SK-N-SH (cell line): ENCODE results near the gene NPRL2. TPM values are rescaled to one million over a fixed set of nuclear protein-coding genes. Genes with fewer than 3 reads are reported as not detected.
A peak's percentile ranks its signal among the peaks of the same experiment; 100 is the strongest.

Source experiments
- CTCF ChIA-PET: fragments of 300-600, 350-600 bp; formaldehyde crosslinking; extraction: SDS; loops from one replicate; lab custom pipeline; 2021; lab: Yijun Ruan, JAX
- POLR2A ChIA-PET: fragments of 350-600 bp; sonication (Branson Sonifier 250); formaldehyde crosslinking; extraction: SDS; loops from one replicate; lab custom pipeline; 2020; ENCODE audit warnings: antibody characterized with exemption, inconsistent platforms; lab: Yijun Ruan, JAX
- DNase-seq: peaks from one replicate; pipeline ENCODE4 v3.0.0; 2012
- H2AFZ ChIP-seq: fragments of 200-600 bp; sonication (generic); 2 replicates; pipeline ENCODE4 v1.8.1; 2016; ENCODE audit warnings: antibody characterized with exemption, mild to moderate bottlenecking, low read depth
- H3F3A ChIP-seq: fragments of 200-600 bp; sonication (generic); replicated peaks from 2 replicates; pipeline ENCODE3; 2016; ENCODE audit warnings: antibody characterized with exemption, mild to moderate bottlenecking; ENCODE audit not compliant: insufficient read depth
- H3K27ac ChIP-seq, 2 experiments: fragments of 200-500 bp in 1 of 2; fragments of 200-600 bp in 1 of 2; sonication (Bioruptor generic) in 1 of 2; sonication (generic), shearing (Covaris generic) in 1 of 2; 2 replicates each; pipeline versions ENCODE4 v1.5.1 to v1.6.1; 2014 to 2016; ENCODE audit warnings: low read depth in 2 of 2, inconsistent platforms in 1 of 2, low read length in 1 of 2, mild to moderate bottlenecking in 1 of 2, mixed read lengths in 1 of 2
- H3K27me3 ChIP-seq: fragments of 200-600 bp; sonication (generic), shearing (Covaris generic); 2 replicates; pipeline ENCODE4 v1.6.1; 2016; ENCODE audit warnings: mixed run types; ENCODE audit not compliant: insufficient read depth
- H3K36me3 ChIP-seq, 2 experiments: fragments of 200-500 bp in 1 of 2; fragments of 200-600 bp in 1 of 2; sonication (Bioruptor generic) in 1 of 2; sonication (generic) in 1 of 2; replicated peaks in 1 of 2; 2 replicates each; pipeline versions ENCODE3 to v1.5.1; 2014 to 2016; ENCODE audit warnings: low read length in 1 of 2, mild to moderate bottlenecking in 1 of 2; ENCODE audit not compliant: insufficient read depth in 2 of 2, control insufficient read depth in 1 of 2
- H3K4me1 ChIP-seq, 2 experiments: fragments of 200-500 bp in 1 of 2; fragments of 200-600 bp in 1 of 2; sonication (Bioruptor generic) in 1 of 2; sonication (generic), shearing (Covaris generic) in 1 of 2; 2 replicates each; pipeline versions ENCODE4 v1.5.1 to v1.6.1; 2014 to 2016; ENCODE audit warnings: low read depth in 1 of 2, low read length in 1 of 2, mixed run types in 1 of 2; ENCODE audit not compliant: insufficient read depth in 2 of 2, control insufficient read depth in 1 of 2
- H3K4me2 ChIP-seq: fragments of 200-600 bp; sonication (generic), shearing (Covaris generic); 2 replicates; pipeline ENCODE4 v1.6.1; 2017; ENCODE audit warnings: mixed run types
- H3K4me3 ChIP-seq, 2 experiments: fragments of 200-500 bp in 1 of 2; fragments of 200-600 bp in 1 of 2; sonication (Bioruptor generic) in 1 of 2; sonication (generic), shearing (Covaris generic) in 1 of 2; 2 replicates each; pipeline versions ENCODE4 v1.5.1 to v1.8.1; 2014 to 2016; ENCODE audit warnings: low read depth in 2 of 2, inconsistent platforms in 1 of 2, low read length in 1 of 2, mild to moderate bottlenecking in 1 of 2, mixed read lengths in 1 of 2, moderate library complexity in 1 of 2
- H3K79me2 ChIP-seq: fragments of 200-600 bp; sonication (generic); 2 replicates; pipeline ENCODE4 v1.8.1; 2017; ENCODE audit warnings: mild to moderate bottlenecking; ENCODE audit not compliant: insufficient read depth
- H3K9ac ChIP-seq: fragments of 200-600 bp; sonication (generic); 2 replicates; pipeline ENCODE4 v1.6.1; 2017; ENCODE audit warnings: mixed run types
- H3K9me2 ChIP-seq: fragments of 200-600 bp; sonication (generic); 2 replicates; pipeline ENCODE4 v1.6.1; 2017; ENCODE audit warnings: mixed run types
- H3K9me3 ChIP-seq: fragments of 200-600 bp; sonication (generic); 2 replicates; pipeline ENCODE4 v1.6.1; 2017; ENCODE audit warnings: mixed run types, mild to moderate bottlenecking, moderate library complexity
- H4K20me1 ChIP-seq: fragments of 200-600 bp; sonication (generic); 2 replicates; pipeline ENCODE4 v1.6.1; 2017; ENCODE audit warnings: mild to moderate bottlenecking, mixed run types; ENCODE audit not compliant: insufficient read depth
- ELF1 ChIP-seq: IDR thresholded peaks from 2 replicates; pipeline ENCODE4 v1.4.0; 2012
- EP300 ChIP-seq, 2 experiments: IDR thresholded peaks; 2 replicates each; pipeline versions ENCODE4 v1.4.0 to v1.6.1; 2012; ENCODE audit warnings: borderline replicate concordance in 1 of 2, low read depth in 1 of 2, low read length in 1 of 2
- FOSL2 ChIP-seq: IDR thresholded peaks from 2 replicates; pipeline ENCODE4 v1.4.0; 2012; ENCODE audit warnings: low read depth, mild to moderate bottlenecking, moderate library complexity, borderline replicate concordance
- FOXJ3 ChIP-seq: sonication (generic); formaldehyde crosslinking; IDR thresholded peaks from 2 replicates; pipeline ENCODE4 v1.5.1; 2020; ENCODE audit warnings: mild to moderate bottlenecking, missing genetic modification reagents
- FOXM1 ChIP-seq: IDR thresholded peaks from 2 replicates; pipeline ENCODE4 v1.4.0; 2012; ENCODE audit warnings: low read depth, mild to moderate bottlenecking
- GATA2 ChIP-seq: sonication (generic); formaldehyde crosslinking; IDR thresholded peaks from 2 replicates; pipeline ENCODE4 v1.5.0; 2020; ENCODE audit warnings: mild to moderate bottlenecking, missing genetic modification reagents
- JUND ChIP-seq: IDR thresholded peaks from 2 replicates; pipeline ENCODE4 v1.4.0; 2012
- MEF2A ChIP-seq: IDR thresholded peaks from 2 replicates; pipeline ENCODE4 v1.4.0; 2012; ENCODE audit warnings: low read depth, borderline replicate concordance
- MXI1 ChIP-seq: IDR thresholded peaks from 2 replicates; pipeline ENCODE4 v1.6.1; 2012; ENCODE audit warnings: mild to moderate bottlenecking, low read depth, low read length, improper control_type of control experiment
- NRF1 ChIP-seq: IDR thresholded peaks from 2 replicates; pipeline ENCODE4 v1.6.1; 2012; ENCODE audit warnings: low read depth, mild to moderate bottlenecking, low read length
- POLR2AphosphoS5 ChIP-seq: IDR thresholded peaks from 2 replicates; pipeline ENCODE4 v1.6.1; 2012; ENCODE audit warnings: low read depth, low read length
- RAD21 ChIP-seq: IDR thresholded peaks from 2 replicates; pipeline ENCODE4 v1.6.1; 2012; ENCODE audit warnings: mild to moderate bottlenecking, low read length
- RCOR1 ChIP-seq: fragments of 150-350 bp; IDR thresholded peaks from 2 replicates; pipeline ENCODE4 v1.6.1; 2017; ENCODE audit warnings: antibody characterized with exemption, low read length
- RFX5 ChIP-seq: IDR thresholded peaks from 2 replicates; pipeline ENCODE4 v1.6.1; 2012; ENCODE audit warnings: mild to moderate bottlenecking, improper control_type of control experiment, low read length
- RXRA ChIP-seq: IDR thresholded peaks from 2 replicates; pipeline ENCODE4 v1.4.0; 2012; ENCODE audit warnings: low read depth, mild to moderate bottlenecking, borderline replicate concordance
- WGBS: methylation state at CpG from one replicate; pipeline ENCODE4 v1.1.6; 2017; ENCODE audit warnings: low lambda C conversion rate; 5-methylcytosine and 5-hydroxymethylcytosine counted together
- polyA plus RNA-seq, 3 experiments: library from polyadenylated mRNA; depleted of rRNA; stranded (reverse); fragments of >200 nt; gene quantifications; 2 replicates each; pipeline ENCODE4 v1.2.3, GENCODE V29; 2012
- TF ChIP-seq, protein P1 (sequence below): fragments of 150-350 bp; IDR thresholded peaks from 2 replicates; pipeline ENCODE4 v1.6.1; 2017; ENCODE audit warnings: antibody characterized with exemption, low read length, low read depth, borderline replicate concordance
- TF ChIP-seq, protein P2 (sequence below): IDR thresholded peaks from 2 replicates; pipeline ENCODE4; 2012
- TF ChIP-seq, protein P3 (sequence below): IDR thresholded peaks from 2 replicates; pipeline ENCODE4 v1.4.0; 2012; ENCODE audit warnings: low read depth, borderline replicate concordance
- TF ChIP-seq, protein P4 (sequence below): fragments of 200-600 bp; sonication (generic); IDR thresholded peaks from 2 replicates; pipeline ENCODE4 v1.6.1; 2017; ENCODE audit warnings: antibody characterized with exemption, mild to moderate bottlenecking, moderate library complexity

NPRL2 gene
- polyA plus RNA-seq, 1 of the 3 experiments (the other 2 are of a cell fraction): 43.6 TPM

DNA sequence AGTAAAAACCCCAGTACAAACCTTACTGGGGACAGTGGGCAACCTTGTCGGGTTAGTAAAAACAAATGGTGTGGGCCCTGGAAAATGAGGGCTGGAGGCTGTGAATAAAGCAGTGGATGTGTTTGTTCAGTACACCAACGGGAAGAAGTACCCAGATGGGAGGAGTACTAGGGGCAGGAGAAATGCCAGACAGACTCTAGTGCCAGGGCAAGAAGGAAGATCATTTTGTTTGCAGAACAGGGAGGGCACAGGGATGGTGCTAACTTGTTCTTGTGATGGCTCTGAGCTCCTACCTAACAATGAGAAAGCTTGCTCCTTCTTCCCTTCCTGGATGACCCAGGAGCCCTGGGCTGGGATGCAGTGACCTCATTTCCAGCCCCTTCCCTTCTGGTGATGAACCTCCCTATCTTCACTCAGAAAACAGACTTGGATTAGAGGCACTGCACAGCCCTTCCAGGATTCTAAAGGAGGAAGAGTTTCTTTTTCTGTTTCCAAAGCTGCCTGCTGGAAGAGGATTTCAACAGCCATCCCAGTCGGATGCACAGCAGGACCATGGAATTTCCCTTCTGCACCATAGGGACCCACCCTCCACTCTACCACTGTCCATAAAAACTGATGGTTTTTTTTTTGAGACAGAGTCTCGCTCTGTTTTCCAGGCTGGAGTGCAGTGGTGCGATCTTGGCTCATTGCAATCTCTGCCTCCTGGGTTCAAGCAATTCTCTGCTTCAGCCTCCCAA lies 16.1 kb downstream of the NPRL2 start:
- ChIA-PET CTCF (interaction anchor here (1.4 to 6.8 kb wide), 3 partner anchors 12 to 281 kb away, joined by 3 to 60 read pairs (median 40); partner anchors contain the start of genes CYB561D2, HYAL2 and NPRL2), POLR2A (interaction anchor here (1.7 kb wide), 1 partner anchor 13 kb away, joined by 3 read pairs; the partner anchor contains the start of gene HYAL2)
- Histone ChIP-seq H3K9ac (peak overlapping the region; percentile 13; the same call in 1 of the 2 replicates), H3K4me3 (peak overlapping the region in 1 of 2 experiments; percentile 24; a peak in 1 of 4 replicates), H4K20me1 (peaks cover 10% of the 10 kb centered on the region; the same call in 1 of the 2 replicates), H3K9me3 (no peaks in the 10 kb centered on the region), H3K36me3 (peaks cover 10 to 27% of the 10 kb centered on the region in 2 experiments), H3K4me1 (peaks cover 10 to 33% of the 10 kb centered on the region in 2 experiments), H3K4me2 (peak overlapping the region; percentile 61), H3F3A (peaks cover 19% of the 10 kb centered on the region), H3K79me2 (peaks cover 76% of the 10 kb centered on the region), H3K27ac (peak overlapping the region in 1 of 2 experiments; percentile 11; a peak in 1 of 4 replicates), H2AFZ (no peak overlapping the region), H3K27me3 (no peaks in the 10 kb centered on the region), H3K9me2 (no peaks in the 10 kb centered on the region)
- TF ChIP-seq FOSL2: no peak
- no peak for TF ChIP-seq RFX5
- no peak for TF ChIP-seq MEF2A
- no peak for TF ChIP-seq JUND
- no peak for TF ChIP-seq GATA2 (CRISPR knock-in tag)
- TF ChIP-seq RCOR1: no peak
- TF ChIP-seq RAD21: no peak
- no peak for TF ChIP-seq RXRA
- no peak for TF ChIP-seq POLR2AphosphoS5
- TF ChIP-seq MXI1: no peak
- TF ChIP-seq, protein P1, sequence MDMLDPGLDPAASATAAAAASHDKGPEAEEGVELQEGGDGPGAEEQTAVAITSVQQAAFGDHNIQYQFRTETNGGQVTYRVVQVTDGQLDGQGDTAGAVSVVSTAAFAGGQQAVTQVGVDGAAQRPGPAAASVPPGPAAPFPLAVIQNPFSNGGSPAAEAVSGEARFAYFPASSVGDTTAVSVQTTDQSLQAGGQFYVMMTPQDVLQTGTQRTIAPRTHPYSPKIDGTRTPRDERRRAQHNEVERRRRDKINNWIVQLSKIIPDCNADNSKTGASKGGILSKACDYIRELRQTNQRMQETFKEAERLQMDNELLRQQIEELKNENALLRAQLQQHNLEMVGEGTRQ: no peak
- no peak for DNase-seq
- 79% methylated on average over 5 of the region's 5 CpGs for WGBS

DNA sequence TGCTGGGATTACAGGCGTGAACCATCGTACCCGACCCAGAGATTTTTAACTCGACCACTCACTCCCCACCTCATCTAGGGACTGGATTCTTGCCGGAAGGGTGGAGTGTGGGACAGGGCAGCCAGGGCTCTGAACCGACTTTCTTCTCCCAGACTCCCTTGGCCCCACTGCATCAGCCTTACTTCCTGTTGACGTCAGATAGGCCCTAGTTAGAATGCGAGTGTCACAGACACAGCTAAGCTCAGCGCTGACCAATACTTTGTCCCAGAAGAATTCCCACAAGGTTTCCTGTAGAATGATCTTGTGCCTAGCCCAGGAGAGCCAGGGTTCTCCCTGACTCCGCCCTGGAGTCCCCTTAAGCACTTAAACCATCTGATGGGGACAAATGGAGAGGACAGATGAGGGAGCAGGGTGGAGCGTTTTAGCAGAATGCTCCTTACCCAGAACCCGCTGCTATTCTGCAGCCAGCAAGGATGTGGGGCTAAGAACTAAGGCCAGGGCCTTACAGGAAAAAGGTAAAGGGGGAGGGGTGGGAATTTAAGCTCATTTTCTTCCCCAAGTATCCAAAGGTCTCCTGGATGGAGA lies 16.7 kb downstream of the NPRL2 start:
- Histone ChIP-seq H3K27ac (no peak overlapping the region), H3K4me1 (peaks cover 10 to 32% of the 10 kb centered on the region in 2 experiments), H4K20me1 (peaks cover 10% of the 10 kb centered on the region; the same call in 1 of the 2 replicates), H3K27me3 (no peaks in the 10 kb centered on the region), H3K79me2 (peaks cover 76% of the 10 kb centered on the region), H3K4me2 (peak overlapping the region; percentile 61), H3K36me3 (peaks cover 10 to 27% of the 10 kb centered on the region in 2 experiments), H3K9me2 (no peaks in the 10 kb centered on the region), H3K9me3 (no peaks in the 10 kb centered on the region), H3F3A (peaks cover 25% of the 10 kb centered on the region), H3K4me3 (no peak overlapping the region), H2AFZ (no peak overlapping the region), H3K9ac (peak overlapping the region; percentile 13; the same call in 1 of the 2 replicates)
- TF ChIP-seq FOSL2 (no peak), NRF1 (no peak), RCOR1 (no peak), FOXJ3 (no peak), POLR2AphosphoS5 (no peak), JUND (no peak), ELF1 (no peak), FOXM1 (no peak), GATA2 (CRISPR knock-in tag) (no peak), EP300 (IDR thresholded peaks at IDR 0.05; ENCODE audit: borderline replicate concordance in 1 of 2, low read depth in 1 of 2, low read length in 1 of 2) (no peak)
- TF ChIP-seq, protein P2, sequence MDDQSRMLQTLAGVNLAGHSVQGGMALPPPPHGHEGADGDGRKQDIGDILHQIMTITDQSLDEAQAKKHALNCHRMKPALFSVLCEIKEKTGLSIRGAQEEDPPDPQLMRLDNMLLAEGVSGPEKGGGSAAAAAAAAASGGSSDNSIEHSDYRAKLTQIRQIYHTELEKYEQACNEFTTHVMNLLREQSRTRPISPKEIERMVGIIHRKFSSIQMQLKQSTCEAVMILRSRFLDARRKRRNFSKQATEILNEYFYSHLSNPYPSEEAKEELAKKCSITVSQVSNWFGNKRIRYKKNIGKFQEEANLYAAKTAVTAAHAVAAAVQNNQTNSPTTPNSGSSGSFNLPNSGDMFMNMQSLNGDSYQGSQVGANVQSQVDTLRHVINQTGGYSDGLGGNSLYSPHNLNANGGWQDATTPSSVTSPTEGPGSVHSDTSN: no peak
- TF ChIP-seq, protein P3, sequence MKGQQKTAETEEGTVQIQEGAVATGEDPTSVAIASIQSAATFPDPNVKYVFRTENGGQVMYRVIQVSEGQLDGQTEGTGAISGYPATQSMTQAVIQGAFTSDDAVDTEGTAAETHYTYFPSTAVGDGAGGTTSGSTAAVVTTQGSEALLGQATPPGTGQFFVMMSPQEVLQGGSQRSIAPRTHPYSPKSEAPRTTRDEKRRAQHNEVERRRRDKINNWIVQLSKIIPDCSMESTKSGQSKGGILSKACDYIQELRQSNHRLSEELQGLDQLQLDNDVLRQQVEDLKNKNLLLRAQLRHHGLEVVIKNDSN: no peak
- TF ChIP-seq, protein P4, sequence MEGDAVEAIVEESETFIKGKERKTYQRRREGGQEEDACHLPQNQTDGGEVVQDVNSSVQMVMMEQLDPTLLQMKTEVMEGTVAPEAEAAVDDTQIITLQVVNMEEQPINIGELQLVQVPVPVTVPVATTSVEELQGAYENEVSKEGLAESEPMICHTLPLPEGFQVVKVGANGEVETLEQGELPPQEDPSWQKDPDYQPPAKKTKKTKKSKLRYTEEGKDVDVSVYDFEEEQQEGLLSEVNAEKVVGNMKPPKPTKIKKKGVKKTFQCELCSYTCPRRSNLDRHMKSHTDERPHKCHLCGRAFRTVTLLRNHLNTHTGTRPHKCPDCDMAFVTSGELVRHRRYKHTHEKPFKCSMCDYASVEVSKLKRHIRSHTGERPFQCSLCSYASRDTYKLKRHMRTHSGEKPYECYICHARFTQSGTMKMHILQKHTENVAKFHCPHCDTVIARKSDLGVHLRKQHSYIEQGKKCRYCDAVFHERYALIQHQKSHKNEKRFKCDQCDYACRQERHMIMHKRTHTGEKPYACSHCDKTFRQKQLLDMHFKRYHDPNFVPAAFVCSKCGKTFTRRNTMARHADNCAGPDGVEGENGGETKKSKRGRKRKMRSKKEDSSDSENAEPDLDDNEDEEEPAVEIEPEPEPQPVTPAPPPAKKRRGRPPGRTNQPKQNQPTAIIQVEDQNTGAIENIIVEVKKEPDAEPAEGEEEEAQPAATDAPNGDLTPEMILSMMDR: no peak
- ChIA-PET CTCF (interaction anchor here (5.8 to 6.8 kb wide), 2 partner anchors 12 to 15 kb away, joined by 40 to 60 read pairs; partner anchors contain the start of genes CYB561D2, HYAL2 and NPRL2), POLR2A (interaction anchor here (1.7 kb wide), 1 partner anchor 12 kb away, joined by 3 read pairs; the partner anchor contains the start of gene HYAL2)
- DNase-seq: no peak
- 96% methylated on average over 10 of the region's 12 CpGs for WGBS
